CD4-positive, alpha-beta T cell (primary cell): Measurements from ENCODE around the gene SEMA5A. TPM values are rescaled to one million over a fixed set of nuclear protein-coding genes. Genes with fewer than 3 reads are reported as not detected.

Experiments
- ATAC-seq: fragments of 200-7000 bp; cut with Tn5 transposase; one replicate; pipeline ENCODE4 v1.10.0; 2022; ENCODE audit warnings: mild to moderate bottlenecking; ENCODE audit not compliant: poor library complexity
- CTCF ChIA-PET: fragments of 350-600 bp; sonication (Branson Sonifier 250); formaldehyde crosslinking; loops from one replicate; lab custom pipeline; 2021; ENCODE audit warnings: antibody characterized with exemption, inconsistent platforms; lab: Charles Lee
- POLR2A ChIA-PET: fragments of 350-600 bp; sonication (Branson Sonifier 250); formaldehyde crosslinking; loops from one replicate; lab custom pipeline; 2021; ENCODE audit warnings: antibody characterized with exemption, inconsistent platforms; lab: Charles Lee
- DNase-seq, 14 experiments: peaks; one replicate each; pipeline ENCODE4 v3.0.0-alpha.2; 2013 to 2020; ENCODE audit warnings: mixed read lengths in 2 of 14
- H3K27ac ChIP-seq, 2 donors: one replicate each; pipeline versions ENCODE4 v1.5.1 to v1.7.0; 2013; ENCODE audit warnings: low read length in 2 of 2, low read depth in 1 of 2, mild to moderate bottlenecking in 1 of 2
- H3K27me3 ChIP-seq, 2 experiments: 1 replicate in 1 of 2; 2 replicates in 1 of 2; pipeline versions ENCODE4 v1.6.1 to v1.7.0; 2013; ENCODE audit warnings: low read length in 2 of 2, control low read depth in 1 of 2, mild to moderate bottlenecking in 1 of 2, moderate library complexity in 1 of 2; ENCODE audit not compliant: insufficient read depth in 2 of 2, control insufficient read depth in 1 of 2
- H3K36me3 ChIP-seq: one replicate; pipeline ENCODE4 v1.6.1; 2013; ENCODE audit warnings: low read length, control low read depth; ENCODE audit not compliant: insufficient read depth
- H3K4me1 ChIP-seq: one replicate; pipeline ENCODE4 v1.6.1; 2013; ENCODE audit warnings: low read length, control low read depth; ENCODE audit not compliant: insufficient read depth
- H3K4me3 ChIP-seq: one replicate; pipeline ENCODE4 v1.5.1; 2013; ENCODE audit warnings: mild to moderate bottlenecking, low read length, moderate library complexity
- H3K9me3 ChIP-seq, 2 experiments: 1 replicate in 1 of 2; 2 replicates in 1 of 2; pipeline versions ENCODE4 v1.6.1 to v1.7.0; 2013; ENCODE audit warnings: low read length in 2 of 2, mild to moderate bottlenecking in 2 of 2, control low read depth in 1 of 2, moderate library complexity in 1 of 2; ENCODE audit not compliant: control insufficient read depth in 1 of 2, insufficient read depth in 1 of 2
- H3K27ac Mint-ChIP-seq: one replicate; pipeline ENCODE4 v1.8.0; 2020; ENCODE audit warnings: mixed read lengths
- H3K27me3 Mint-ChIP-seq: one replicate; pipeline ENCODE4 v1.8.0; 2021; ENCODE audit warnings: mixed read lengths
- H3K36me3 Mint-ChIP-seq: one replicate; pipeline ENCODE4 v1.8.0; 2021; ENCODE audit warnings: low read depth, mixed read lengths
- H3K4me1 Mint-ChIP-seq: one replicate; pipeline ENCODE4 v1.8.0; 2021; ENCODE audit warnings: low read depth, mixed read lengths
- H3K4me3 Mint-ChIP-seq: one replicate; pipeline ENCODE4 v1.8.0; 2020; ENCODE audit warnings: mild to moderate bottlenecking, mixed read lengths
- H3K9me3 Mint-ChIP-seq: one replicate; pipeline ENCODE4 v1.8.0; 2020; ENCODE audit warnings: mixed read lengths
- intact Hi-C, 2 experiments: fragments of 100-400 bp; cut with DNase I in 1 of 2; cut with micrococcal nuclease in 1 of 2; formaldehyde crosslinking; loops; one replicate each; pipeline versions ENCODE4 v1.15.1 to v1.9.0; 2023 to 2025; cut with DNase I, micrococcal nuclease
- total RNA-seq, 174 experiments: library from RNA in 2 of 174; stranded (reverse) in 2 of 174; gene quantifications; one replicate each; pipeline ENCODE4 v1.2.3 and lab custom pipeline; 2021 to 2026
- TF ChIP-seq, protein P1 (sequence below): fragments of 200-600 bp; IDR thresholded peaks from one replicate; pipeline ENCODE4 v1.8.0; 2022; ENCODE audit warnings: antibody characterized with exemption, mild to moderate bottlenecking

The SEMA5A gene
- total RNA-seq, 2 experiments from 2014 or later = 2.0 to 2.9 TPM

DNA sequence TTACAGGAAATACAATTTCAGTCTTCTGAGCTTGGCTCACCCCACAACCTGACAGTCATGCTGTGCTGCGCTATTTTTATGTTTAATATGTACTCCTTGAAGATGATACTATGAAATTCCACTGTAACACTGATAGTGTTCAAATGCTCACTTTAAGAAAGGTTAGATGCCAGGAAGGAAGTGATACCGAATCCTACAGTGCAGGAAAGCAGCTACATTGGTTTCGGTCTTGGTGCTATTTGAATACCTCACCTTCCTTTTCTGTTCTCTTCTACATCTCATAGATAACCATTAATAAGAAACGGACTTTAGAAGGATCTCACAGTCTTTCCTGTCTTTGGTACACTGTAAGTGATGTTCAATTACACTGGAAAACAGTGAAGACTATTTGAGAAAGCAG is 117.6 kb downstream of the SEMA5A start:
- POLR2A ChIA-PET = no interaction called here
- H3K9me3 Mint-ChIP-seq = peaks cover 3% of the 10 kb centered on the region
- H3K9me3 ChIP-seq = peaks cover 0 to 3% of the 10 kb centered on the region in 2 experiments

DNA sequence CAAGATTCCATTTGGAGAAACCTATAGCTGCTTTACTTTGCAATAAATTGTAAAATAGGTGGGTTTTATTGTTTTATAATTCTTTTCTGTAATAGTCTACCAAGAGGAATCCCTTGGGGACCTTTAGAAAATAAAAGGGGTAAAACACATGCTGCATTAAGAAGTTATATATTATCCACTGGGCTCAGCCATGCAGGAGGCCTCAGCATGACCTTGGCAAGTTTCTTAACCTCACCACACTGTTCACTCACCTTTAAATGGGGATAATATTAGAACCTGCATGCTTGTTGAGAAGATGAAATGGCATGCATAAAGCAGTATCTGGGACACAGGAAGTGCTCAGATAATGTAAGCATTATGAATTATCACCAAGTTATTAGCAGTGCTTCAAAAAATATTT is 120.2 kb downstream of the SEMA5A start:
- Mint-ChIP-seq H3K27me3 (no peaks in the 10 kb centered on the region), H3K9me3 (no peaks in the 10 kb centered on the region), H3K4me1 (no peaks in the 10 kb centered on the region), H3K4me3 (no peak overlapping the region), H3K27ac (no peak overlapping the region), H3K36me3 (no peaks in the 10 kb centered on the region)
- no peak overlapping the region for H3K27ac ChIP-seq
- ATAC-seq (no peak), DNase-seq (no peak)
- POLR2A ChIA-PET = no interaction called here
- H3K36me3 ChIP-seq = no peaks in the 10 kb centered on the region
- no peaks in the 10 kb centered on the region for H3K4me1 ChIP-seq
- H3K4me3 ChIP-seq = no peak overlapping the region
- TF ChIP-seq, protein P1, sequence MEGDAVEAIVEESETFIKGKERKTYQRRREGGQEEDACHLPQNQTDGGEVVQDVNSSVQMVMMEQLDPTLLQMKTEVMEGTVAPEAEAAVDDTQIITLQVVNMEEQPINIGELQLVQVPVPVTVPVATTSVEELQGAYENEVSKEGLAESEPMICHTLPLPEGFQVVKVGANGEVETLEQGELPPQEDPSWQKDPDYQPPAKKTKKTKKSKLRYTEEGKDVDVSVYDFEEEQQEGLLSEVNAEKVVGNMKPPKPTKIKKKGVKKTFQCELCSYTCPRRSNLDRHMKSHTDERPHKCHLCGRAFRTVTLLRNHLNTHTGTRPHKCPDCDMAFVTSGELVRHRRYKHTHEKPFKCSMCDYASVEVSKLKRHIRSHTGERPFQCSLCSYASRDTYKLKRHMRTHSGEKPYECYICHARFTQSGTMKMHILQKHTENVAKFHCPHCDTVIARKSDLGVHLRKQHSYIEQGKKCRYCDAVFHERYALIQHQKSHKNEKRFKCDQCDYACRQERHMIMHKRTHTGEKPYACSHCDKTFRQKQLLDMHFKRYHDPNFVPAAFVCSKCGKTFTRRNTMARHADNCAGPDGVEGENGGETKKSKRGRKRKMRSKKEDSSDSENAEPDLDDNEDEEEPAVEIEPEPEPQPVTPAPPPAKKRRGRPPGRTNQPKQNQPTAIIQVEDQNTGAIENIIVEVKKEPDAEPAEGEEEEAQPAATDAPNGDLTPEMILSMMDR = no peak
- no peaks in the 10 kb centered on the region for H3K27me3 ChIP-seq
- intact Hi-C loops = no loop called here
- CTCF ChIA-PET = no interaction called here
- H3K9me3 ChIP-seq = peaks cover 0 to 4% of the 10 kb centered on the region in 2 experiments

More for the DNA sequence above, 117.6 kb downstream of the SEMA5A start:
- H3K4me1 ChIP-seq = no peaks in the 10 kb centered on the region
- no peak for DNase-seq
- Mint-ChIP-seq H3K4me1 (no peaks in the 10 kb centered on the region), H3K36me3 (no peaks in the 10 kb centered on the region), H3K4me3 (no peak overlapping the region), H3K27ac (no peak overlapping the region), H3K27me3 (no peaks in the 10 kb centered on the region)
- CTCF ChIA-PET = no interaction called here
- no peak for ATAC-seq
- TF ChIP-seq, protein P1 = no peak
- no peak overlapping the region for H3K27ac ChIP-seq
- intact Hi-C loops = no loop called here
- H3K36me3 ChIP-seq = no peaks in the 10 kb centered on the region
- H3K4me3 ChIP-seq = no peak overlapping the region
- H3K27me3 ChIP-seq = no peaks in the 10 kb centered on the region

DNA sequence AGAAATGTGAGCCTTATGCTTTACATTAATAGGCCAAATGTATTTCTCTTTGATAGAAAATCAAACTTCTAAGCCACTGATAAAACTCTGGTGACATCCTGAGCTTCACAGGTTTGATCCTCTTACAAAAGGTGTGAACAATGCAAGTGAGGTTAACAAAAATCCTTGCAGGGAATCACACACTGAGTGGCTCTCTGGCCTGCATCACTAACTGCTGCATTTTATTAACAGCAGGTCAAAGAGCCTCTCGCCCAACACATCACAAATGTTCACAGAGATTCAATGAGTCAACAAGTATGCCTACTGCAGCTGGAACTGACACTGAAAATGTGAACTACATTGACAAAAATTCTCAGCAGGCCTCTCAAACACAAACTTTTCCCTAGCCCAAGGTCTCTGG is 122.3 kb downstream of the SEMA5A start:
- peaks cover 0 to 4% of the 10 kb centered on the region in 2 experiments for H3K9me3 ChIP-seq
- Mint-ChIP-seq H3K9me3 (peaks cover 3% of the 10 kb centered on the region), H3K36me3 (no peaks in the 10 kb centered on the region), H3K4me3 (no peak overlapping the region), H3K27me3 (no peaks in the 10 kb centered on the region), H3K4me1 (no peaks in the 10 kb centered on the region), H3K27ac (no peak overlapping the region)
- intact Hi-C loops = no loop called here
- ChIA-PET POLR2A (no interaction called here), CTCF (no interaction called here)
- no peak overlapping the region for H3K4me3 ChIP-seq
- TF ChIP-seq, protein P1 = no peak
- no peak overlapping the region for H3K27ac ChIP-seq
- H3K4me1 ChIP-seq = no peaks in the 10 kb centered on the region
- no peaks in the 10 kb centered on the region for H3K36me3 ChIP-seq
- DNase-seq (no peak), ATAC-seq (no peak)
- H3K27me3 ChIP-seq = no peaks in the 10 kb centered on the region
